HuH-7.5 (cell line): ENCODE measurements around the gene COQ3.

Experiments used
- DNase-seq: peaks from one replicate; pipeline ENCODE4 v3.0.0; 2011; ENCODE audit warnings: low spot score

COQ3 gene

GRCh38 chr6:99330159-99330558 is 63.8 kb downstream of the COQ3 start:
- peak; percentile 36 for DNase-seq

- DNase-seq = no peak
Observed at GRCh38 chr6:99324996-99325395, 69.0 kb downstream of the COQ3 start.
